Hepatic stellate cell (primary cell): ENCODE measurements around the gene MDP1.

Experiments
- DNase-seq: peaks from one replicate; pipeline ENCODE4 v3.0.0; 2011; ENCODE audit warnings: low spot score

MDP1 gene

GRCh38 chr14:24179961-24180796 is 35.7 kb downstream of the MDP1 start:
- no peak for DNase-seq

DNA sequence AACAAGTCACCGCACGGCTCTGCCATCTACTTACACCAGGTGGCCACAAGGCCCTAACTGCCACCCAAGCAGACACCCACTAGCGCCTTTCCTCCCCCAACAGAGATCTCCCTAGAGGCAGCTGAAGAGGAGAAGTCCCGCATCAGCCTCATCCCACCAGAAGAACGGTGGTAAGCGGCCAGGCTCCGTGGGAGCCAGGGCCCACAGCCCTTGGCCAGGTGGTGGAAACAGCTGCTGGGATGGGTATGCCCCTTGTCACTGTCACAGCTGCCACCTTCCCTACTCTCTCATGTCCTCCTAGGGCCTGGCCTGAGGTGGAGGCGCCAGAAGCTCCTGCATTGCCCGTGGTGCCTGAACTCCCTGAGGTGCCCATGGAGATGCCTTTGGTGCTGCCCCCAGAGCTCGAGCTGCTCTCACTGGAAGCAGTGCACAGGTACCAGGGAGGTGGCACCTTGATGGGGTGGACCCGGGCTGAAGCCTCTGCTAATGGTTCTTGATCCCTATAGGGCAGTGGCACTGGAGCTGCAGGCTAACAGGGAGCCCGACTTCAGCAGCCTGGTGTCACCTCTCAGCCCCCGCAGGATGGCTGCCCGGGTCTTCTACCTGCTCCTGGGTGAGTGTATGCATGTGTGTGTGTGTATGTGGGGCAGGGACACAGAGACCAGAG is 36.4 kb downstream of the MDP1 start:
- DNase-seq: no peak

- DNase-seq: no peak
These were observed 37.3 kb downstream of the MDP1 start for GRCh38 chr14:24178399-24179178.

GRCh38 chr14:24177891-24178290 is 38.0 kb downstream of the MDP1 start:
- no peak for DNase-seq

DNA sequence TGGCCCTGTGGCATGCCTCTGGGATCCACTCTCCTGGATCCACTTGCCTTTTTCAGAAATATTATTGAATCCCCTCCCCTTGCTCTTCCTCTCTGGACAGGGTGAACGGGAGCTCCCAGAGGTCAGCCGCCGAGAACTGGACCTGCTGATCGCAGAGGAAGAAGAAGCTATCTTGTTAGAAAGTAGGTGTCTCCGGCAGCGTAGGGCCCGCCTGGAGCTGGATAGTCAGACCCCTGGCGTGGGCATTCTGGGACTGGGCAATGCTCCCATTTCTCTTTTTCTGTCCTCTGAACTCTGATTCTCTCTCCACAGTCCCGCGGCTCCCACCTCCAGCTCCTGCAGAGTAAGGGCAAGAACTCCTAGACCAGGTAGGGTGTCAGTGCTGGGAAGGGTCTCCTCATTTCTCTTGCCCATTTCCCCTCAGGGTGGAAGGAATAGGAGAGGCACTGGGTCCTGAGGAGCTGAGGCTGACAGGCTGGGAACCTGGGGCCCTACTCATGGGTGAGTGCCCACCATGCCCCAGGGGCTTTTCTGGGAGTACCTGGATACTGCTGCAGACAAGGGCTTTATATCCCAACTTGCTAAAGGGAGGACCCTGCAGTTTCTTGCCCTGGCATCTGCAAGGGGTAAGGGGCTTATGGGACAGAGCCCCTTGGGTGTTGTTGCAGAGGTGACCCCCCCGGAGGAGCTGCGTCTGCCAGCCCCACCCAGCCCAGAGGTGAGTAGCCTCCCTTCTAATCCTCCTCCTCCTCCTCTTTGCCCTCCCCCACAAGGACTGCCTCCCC is 38.6 kb downstream of the MDP1 start:
- DNase-seq: no peak

- DNase-seq: no peak
These were observed 39.3 kb downstream of the MDP1 start for GRCh38 chr14:24176599-24176998.

GRCh38 chr14:24172871-24173281 is 43.0 kb downstream of the MDP1 start:
- DNase-seq: no peak

- DNase-seq: no peak
These were observed 43.5 kb downstream of the MDP1 start for GRCh38 chr14:24172261-24172860.

- no peak for DNase-seq
These were observed 44.2 kb downstream of the MDP1 start, which contains the start of gene REC8 for GRCh38 chr14:24171422-24172260. REC8 (plus strand) TSS chr14:24172080; CDS start chr14:24172553, 473 bp downstream.

DNA sequence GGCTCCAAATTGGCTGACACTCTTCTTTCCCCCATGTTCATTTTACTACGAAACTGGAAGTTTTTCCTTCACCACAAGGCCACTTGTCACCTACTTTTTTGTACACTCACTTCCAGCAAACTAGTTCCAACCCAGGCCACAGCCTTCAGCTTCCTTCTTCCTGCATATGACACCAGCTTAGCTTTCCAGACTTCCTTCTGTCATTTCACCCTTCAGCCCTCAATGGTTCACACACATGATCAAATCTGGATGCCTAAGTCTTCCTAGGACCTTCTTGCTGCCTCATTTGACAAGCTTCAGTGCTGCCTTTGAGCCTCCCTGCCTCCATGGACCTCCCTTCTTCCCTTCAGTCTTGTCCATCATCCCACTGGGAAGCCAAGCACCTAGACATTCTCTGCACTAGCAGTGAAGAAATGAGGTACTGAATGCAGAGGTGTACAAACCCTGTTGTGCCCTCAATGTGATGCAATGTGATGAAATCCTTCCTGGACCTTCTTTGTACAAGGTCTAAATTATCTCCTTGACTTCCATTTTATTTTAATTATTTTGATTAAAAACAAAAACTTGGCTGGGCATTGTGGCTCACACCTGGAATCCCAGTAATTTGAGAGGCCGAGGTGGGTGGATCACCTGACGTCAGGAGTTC is 48.3 kb downstream of the MDP1 start:
- no peak for DNase-seq

DNA sequence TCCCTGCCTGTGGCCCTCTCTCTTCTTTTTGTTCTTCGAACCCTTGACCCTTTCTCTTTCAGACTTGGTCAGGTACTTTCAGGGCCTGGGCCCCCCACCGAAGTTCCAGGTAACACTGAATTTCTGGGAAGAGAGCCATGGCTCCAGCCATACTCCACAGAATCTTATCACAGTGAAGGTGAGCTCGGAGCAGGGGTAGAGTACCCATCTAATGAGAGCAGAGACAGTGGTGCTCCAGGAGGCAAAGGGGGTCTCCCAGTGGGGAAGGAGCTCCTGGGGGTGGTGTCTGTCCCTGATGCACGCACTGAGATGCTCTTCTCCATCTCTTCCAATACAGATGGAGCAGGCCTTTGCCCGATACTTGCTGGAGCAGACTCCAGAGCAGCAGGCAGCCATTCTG is 50.1 kb downstream of the MDP1 start:
- no peak for DNase-seq

- DNase-seq: no peak
These were observed 51.3 kb downstream of the MDP1 start for GRCh38 chr14:24164518-24164991.
